SU-DHL-6 (cell line): ENCODE measurements around the gene INVS.

Experiments
- H2AFZ ChIP-seq: fragments of 200-600 bp; sonication (generic); 2 replicates; pipeline ENCODE4 v1.6.1; 2014; ENCODE audit warnings: low read depth, mild to moderate bottlenecking, moderate library complexity, mixed read lengths, antibody characterized with exemption, low read length; ENCODE audit not compliant: severe bottlenecking
- H3F3A ChIP-seq: fragments of 200-600 bp; shearing (Covaris generic); 2 replicates; pipeline ENCODE4 v1.6.0; 2016; ENCODE audit warnings: antibody characterized with exemption, mild to moderate bottlenecking; ENCODE audit not compliant: insufficient read depth
- H3K27ac ChIP-seq: fragments of 200-600 bp; sonication (generic); 2 replicates; pipeline ENCODE4 v1.5.1; 2016; ENCODE audit warnings: low read depth, mild to moderate bottlenecking, low read length, moderate library complexity, mixed read lengths
- H3K27me3 ChIP-seq: fragments of 200-600 bp; sonication (generic), shearing (Covaris generic); 2 replicates; pipeline ENCODE4 v1.6.0; 2014; ENCODE audit warnings: mild to moderate bottlenecking, low read length
- H3K36me3 ChIP-seq: fragments of 200-600 bp; sonication (generic); 2 replicates; pipeline ENCODE4 v1.6.1; 2014; ENCODE audit warnings: mild to moderate bottlenecking, low read length, mixed read lengths
- H3K4me2 ChIP-seq: fragments of 300-600, 200-600 bp; shearing (Covaris generic), sonication (generic); 2 replicates; pipeline ENCODE4 v1.6.0; 2014; ENCODE audit warnings: low read length, low read depth, mild to moderate bottlenecking; ENCODE audit not compliant: poor library complexity, severe bottlenecking
- H3K4me3 ChIP-seq: fragments of 200-600 bp; sonication (generic); 2 replicates; pipeline ENCODE4 v1.5.1; 2014; ENCODE audit warnings: antibody characterized with exemption, low read length, mild to moderate bottlenecking, mixed read lengths; ENCODE audit not compliant: insufficient read depth, poor library complexity, severe bottlenecking
- H3K79me2 ChIP-seq: fragments of 200-600 bp; sonication (generic); 2 replicates; pipeline ENCODE4 v1.6.1; 2014; ENCODE audit warnings: mild to moderate bottlenecking, low read length, moderate library complexity; ENCODE audit not compliant: insufficient read depth
- H3K9ac ChIP-seq: fragments of 200-600 bp; sonication (generic); 2 replicates; pipeline ENCODE4 v1.7.0; 2014; ENCODE audit warnings: mild to moderate bottlenecking, low read length
- H3K9me2 ChIP-seq: fragments of 200-600 bp; sonication (generic); replicated peaks from 2 replicates; pipeline ENCODE4 v1.6.1; 2014; ENCODE audit warnings: low read length; ENCODE audit not compliant: insufficient read depth
- H3K9me3 ChIP-seq: fragments of 200-600 bp; sonication (generic); 2 replicates; pipeline ENCODE4 v1.6.1; 2014; ENCODE audit warnings: low read length, mixed read lengths; ENCODE audit not compliant: insufficient read depth
- H4K20me1 ChIP-seq: fragments of 200-600 bp; sonication (generic); 2 replicates; pipeline ENCODE4 v1.6.1; 2014; ENCODE audit warnings: low read depth, mild to moderate bottlenecking, antibody characterized with exemption, low read length, moderate library complexity, mixed read lengths
- CTCF ChIP-seq: fragments of 200-600 bp; sonication (generic); IDR thresholded peaks from one replicate; pipeline ENCODE4 v1.5.1; 2017; ENCODE audit warnings: antibody characterized with exemption, mild to moderate bottlenecking, low read length, moderate library complexity; ENCODE audit not compliant: insufficient read depth, poor library complexity, severe bottlenecking
- EZH2phosphoT487 ChIP-seq: fragments of 200-600 bp; sonication (generic), shearing (Covaris generic); conservative IDR thresholded peaks from 2 replicates; pipeline ENCODE4 v1.6.1; 2018; ENCODE audit warnings: mild to moderate bottlenecking, antibody characterized with exemption, low read length, moderate library complexity, mixed read lengths

INVS gene

GRCh38 chr9:100150214-100150613 is 51.2 kb downstream of the INVS start:
- H3K4me2 ChIP-seq: no peak overlapping the region
- H3K27me3 ChIP-seq: no peaks in the 10 kb centered on the region
- H3K9me2 ChIP-seq: no peaks in the 10 kb centered on the region
- H3K4me3 ChIP-seq: no peak overlapping the region
- H3K9ac ChIP-seq: no peak overlapping the region
- H3K36me3 ChIP-seq: no peaks in the 10 kb centered on the region
- no peak overlapping the region for H2AFZ ChIP-seq
- no peaks in the 10 kb centered on the region for H3K9me3 ChIP-seq
- H4K20me1 ChIP-seq: no peaks in the 10 kb centered on the region
- H3K79me2 ChIP-seq: no peaks in the 10 kb centered on the region
- no peak overlapping the region for H3K27ac ChIP-seq
- no peaks in the 10 kb centered on the region for H3F3A ChIP-seq
- TF ChIP-seq EZH2phosphoT487 (no peak), CTCF (no peak)

GRCh38 chr9:100160021-100160420 is 61.0 kb downstream of the INVS start:
- no peaks in the 10 kb centered on the region for H3K79me2 ChIP-seq
- no peak overlapping the region for H3K4me2 ChIP-seq
- no peak overlapping the region for H3K27ac ChIP-seq
- H3K9me2 ChIP-seq: no peaks in the 10 kb centered on the region
- no peak overlapping the region for H3K4me3 ChIP-seq
- H2AFZ ChIP-seq: no peak overlapping the region
- TF ChIP-seq EZH2phosphoT487 (no peak), CTCF (no peak)
- H3K27me3 ChIP-seq: no peaks in the 10 kb centered on the region
- no peak overlapping the region for H3K9ac ChIP-seq
- H3K9me3 ChIP-seq: no peaks in the 10 kb centered on the region
- no peaks in the 10 kb centered on the region for H3K36me3 ChIP-seq
- no peaks in the 10 kb centered on the region for H3F3A ChIP-seq
- no peaks in the 10 kb centered on the region for H4K20me1 ChIP-seq

- H3K4me2 ChIP-seq: no peak overlapping the region
- no peaks in the 10 kb centered on the region for H3F3A ChIP-seq
- no peaks in the 10 kb centered on the region for H3K79me2 ChIP-seq
- no peak overlapping the region for H3K4me3 ChIP-seq
- no peaks in the 10 kb centered on the region for H3K9me3 ChIP-seq
- no peaks in the 10 kb centered on the region for H3K9me2 ChIP-seq
- no peaks in the 10 kb centered on the region for H3K27me3 ChIP-seq
- H4K20me1 ChIP-seq: no peaks in the 10 kb centered on the region
- H2AFZ ChIP-seq: no peak overlapping the region
- H3K36me3 ChIP-seq: peaks cover 2% of the 10 kb centered on the region; the same call in 1 of the 2 replicates
- no peak overlapping the region for H3K27ac ChIP-seq
- no peak overlapping the region for H3K9ac ChIP-seq
- TF ChIP-seq EZH2phosphoT487: no peak
- TF ChIP-seq CTCF: no peak
Observed at GRCh38 chr9:100167176-100167575, 68.1 kb downstream of the INVS start.
